ENCODE data around the gene DPYSL4.

Gene DPYSL4

DNA sequence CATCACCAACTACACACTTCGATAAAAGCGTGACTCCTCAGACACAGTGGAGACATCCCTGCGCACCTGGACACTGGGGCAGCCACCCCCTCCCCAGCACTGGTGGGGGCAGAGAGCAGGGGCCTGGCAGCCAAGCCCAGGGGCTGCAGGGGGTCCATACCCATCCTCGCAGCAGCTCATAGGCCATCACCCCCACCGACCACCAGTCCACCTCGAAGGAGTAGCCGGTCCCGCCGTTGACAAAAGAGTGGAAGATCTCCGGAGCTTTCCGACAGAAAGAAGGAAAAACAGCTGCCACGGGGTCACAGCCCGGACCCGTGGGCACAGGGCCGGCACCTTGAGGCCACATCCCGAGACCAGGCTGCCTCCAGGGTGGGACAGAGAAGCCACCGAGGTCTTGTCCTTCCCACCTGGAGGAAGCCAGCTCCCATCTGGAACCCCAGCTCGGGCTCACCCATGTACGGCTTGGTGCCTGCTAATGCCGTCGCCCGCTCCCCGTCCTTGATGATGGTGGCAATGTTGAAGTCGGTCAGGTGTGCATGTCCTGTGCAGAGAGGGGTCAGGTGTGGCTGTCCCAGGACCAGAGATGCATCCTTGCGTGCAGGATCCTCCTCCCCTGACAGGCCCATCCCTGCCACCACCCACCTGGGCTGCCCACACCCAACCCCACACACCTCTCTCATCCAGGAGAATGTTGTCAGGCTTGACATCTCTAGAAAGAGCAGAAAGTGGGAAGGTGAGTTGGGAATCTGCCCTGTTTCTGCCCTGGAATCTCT is 38.5 kb downstream of the DPYSL4 start:
- no peak for DNase-seq

DNA sequence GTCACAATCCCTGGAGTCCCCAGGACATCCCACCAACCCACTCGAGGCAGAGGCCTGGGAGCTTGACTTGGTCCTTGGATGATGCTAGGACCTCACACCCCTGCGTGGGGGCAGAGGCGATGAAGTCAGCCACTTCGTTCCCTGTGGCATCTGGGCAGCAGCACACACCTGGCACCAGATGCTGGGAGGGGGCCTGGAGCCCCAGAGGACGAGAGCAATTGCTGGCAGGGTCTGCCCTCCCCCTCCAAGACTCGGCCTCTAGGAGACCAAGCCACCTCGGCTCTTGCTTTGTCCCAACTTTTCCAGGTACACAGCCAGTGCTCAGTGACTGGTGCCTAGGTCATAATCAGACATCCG is 39.1 kb downstream of the DPYSL4 start:
- no peak for DNase-seq

DNA sequence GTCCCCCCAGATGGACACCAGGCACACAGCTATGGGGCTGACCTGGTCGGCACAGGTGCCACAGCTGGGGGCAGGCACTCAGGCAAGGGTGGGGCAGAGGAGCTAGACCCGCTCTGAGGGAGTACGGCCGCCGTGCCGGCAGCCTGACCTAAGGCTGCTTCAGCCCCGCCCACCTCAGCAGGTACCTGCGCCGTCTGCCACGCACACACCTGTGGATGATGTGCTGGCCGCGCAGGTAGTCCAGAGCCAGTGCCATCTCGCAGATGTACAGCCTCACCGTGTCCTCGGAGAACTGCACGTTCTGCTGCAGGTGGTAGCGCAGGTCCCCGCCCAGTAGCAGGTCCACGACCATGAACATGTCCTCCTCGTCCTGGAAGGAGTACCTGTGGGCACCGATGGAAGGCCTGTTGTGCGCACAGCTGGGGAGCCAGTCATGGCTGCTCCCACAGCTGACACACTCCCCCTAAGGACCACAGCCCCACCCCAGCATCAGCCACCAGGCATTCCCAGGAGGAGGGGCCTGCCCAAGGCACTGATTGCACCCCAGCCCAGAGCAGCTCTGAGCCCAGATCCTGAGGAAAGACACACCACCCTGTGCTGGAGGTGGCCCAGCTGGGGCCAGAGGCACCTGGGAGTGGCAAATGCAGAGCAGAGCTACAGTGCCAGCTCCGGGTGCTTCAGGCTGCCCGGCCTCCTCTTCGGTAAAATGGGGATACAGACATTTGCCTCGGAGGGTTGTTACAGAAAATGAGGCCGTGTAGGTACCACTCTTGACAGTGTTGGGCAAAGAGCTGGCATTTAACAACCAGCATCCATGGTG is 40.0 kb downstream of the DPYSL4 start:
- DNase-seq: no peak

DNA sequence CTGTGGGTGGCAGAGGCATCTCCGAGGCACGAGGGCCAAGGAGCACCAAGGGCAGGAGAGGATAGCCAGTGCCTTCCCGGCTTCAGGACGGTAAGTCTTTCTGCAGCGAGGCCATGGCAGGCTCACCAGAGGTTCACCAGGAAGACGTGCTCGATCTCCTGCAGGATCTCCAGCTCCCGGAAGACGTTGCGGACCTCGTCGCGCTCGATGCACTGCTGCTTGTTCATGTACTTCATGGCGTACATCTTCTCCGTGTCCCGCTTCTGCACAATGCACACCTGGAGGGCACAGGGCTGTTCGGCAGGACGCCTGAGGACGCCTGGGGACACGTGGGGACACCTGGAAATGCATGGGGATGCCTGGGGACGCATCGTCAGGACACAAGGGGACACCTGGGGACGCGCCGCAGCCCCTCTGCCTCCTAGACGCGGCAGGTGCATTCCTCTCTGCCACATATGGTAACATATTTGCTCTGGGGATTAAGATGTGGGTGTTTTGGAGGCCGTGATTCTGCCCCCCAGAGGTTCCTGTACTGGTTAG is 41.2 kb downstream of the DPYSL4 start:
- no peak for DNase-seq

DNA sequence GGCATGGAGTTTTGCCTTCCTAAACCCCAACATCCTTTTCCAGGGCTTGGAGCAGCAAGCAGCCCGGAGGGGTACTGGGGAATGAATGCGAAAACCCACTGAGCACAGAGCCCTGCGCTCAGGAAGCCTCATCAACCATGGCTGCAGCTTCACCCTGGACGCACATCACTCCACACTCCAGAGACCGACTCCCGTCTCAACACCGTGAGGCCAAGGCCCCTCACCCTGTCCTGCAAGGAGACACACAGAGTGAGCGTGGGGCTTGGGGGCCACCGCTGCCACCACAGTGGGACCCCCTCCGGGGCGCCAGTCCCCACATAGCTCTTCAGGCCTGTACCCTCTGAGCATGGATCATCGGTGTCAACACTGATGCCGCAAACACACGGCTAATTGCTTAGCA is 41.9 kb downstream of the DPYSL4 start:
- no peak for DNase-seq

DNA sequence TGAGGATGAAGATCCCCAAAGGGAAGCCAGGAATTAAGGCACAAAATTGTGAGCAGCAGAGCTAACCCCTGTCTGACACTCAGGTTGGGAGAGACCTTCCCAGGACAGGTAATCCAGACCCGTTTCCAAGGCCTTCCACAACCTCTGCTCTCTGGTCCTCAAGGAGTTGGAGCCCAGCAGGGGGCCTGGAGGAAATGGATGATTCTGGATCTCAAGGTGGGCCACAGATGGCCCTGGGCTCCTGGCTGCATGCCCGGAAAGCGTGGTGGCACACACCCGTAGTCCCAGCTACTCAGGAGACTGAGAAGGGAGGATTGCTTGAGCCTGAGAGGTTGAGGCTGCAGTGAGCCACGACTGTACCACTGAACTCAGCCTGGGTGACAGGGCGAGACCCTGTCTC is 42.3 kb downstream of the DPYSL4 start:
- DNase-seq: no peak

DNA sequence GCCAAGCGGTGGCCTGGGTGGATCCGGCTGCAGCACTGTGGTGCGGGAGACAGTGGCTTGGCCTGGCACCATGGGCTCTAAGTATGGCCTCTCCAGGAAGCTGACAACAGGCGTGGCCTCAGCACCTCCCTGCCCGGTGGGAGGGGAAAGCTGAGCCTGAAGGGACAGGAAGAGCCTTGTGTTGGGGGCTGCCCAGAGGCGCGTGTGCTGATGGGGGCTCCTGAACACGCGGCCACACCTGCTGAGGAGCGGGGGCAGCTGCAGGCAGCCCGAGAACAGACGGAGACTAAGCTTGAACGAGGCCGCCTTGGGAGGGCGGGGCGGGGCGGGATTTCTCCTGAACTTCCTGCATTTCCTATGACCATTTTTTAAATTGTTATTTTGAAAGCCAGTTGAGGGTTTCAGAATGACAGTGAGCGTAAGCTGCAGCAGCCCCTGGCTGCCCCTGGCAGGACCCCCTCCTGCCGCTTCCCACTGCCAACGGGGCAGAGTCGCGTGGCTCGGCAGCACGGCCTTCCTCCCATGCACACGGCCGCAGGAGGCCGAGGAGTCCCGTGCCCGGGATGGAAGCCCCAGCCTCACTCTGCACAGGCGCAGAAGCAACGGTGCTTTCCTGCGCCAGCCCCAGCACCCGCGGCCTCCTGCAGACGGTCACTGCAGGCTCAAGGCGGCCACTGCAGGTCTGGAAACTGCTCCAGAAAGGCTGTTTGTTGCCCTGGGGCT is 43.2 kb downstream of the DPYSL4 start:
- DNase-seq: no peak

DNA sequence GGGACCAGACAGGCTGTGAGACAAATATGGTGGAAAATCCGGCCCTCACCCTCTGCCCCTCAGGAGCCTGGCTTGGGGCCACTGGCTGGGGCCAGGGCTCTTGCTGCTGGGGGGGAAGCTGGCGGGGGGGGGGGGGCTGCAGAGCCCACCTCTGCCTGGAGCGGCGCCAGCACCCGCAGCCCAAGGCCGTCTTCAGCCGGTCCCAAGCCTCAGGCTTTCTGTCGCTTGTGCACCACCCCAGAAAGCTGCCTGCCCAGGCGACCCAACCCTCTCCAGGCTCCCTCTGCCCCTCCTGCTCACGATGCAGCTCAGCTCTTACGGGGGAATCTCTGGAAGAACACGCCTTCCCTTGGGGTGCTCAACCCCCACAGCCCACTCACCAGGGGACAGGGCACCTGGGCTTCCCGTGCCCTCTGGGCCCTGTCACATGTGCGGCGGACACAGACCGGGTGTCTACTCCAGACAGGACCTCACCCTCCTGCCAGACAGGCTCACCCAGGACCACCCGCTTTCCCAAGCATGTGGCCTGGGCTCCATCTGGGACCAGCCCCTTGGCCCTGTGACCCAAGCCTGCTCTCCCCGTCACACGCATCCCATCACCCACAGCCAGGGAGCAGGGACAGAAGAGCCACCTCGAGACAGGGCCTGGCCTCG is 43.9 kb downstream of the DPYSL4 start:
- no peak for DNase-seq

DNA sequence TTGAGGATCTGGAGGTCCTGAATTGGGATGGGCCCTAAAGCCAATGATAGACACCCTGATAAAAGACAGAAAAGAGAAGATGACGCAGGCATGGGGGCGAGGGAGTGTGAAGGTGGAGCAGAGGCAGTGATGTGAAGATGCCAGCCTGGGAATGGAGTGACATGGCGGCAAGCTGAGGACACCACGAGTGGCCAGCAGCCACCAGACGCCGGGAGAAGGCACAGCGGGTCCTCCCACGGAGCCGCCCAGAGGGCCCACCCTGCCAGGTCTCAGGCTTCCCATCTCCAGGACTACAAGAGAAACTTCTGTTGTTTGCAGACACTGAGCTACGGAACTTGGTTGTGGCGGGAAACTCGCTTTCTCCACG is 44.9 kb downstream of the DPYSL4 start:
- no peak for DNase-seq

DNA sequence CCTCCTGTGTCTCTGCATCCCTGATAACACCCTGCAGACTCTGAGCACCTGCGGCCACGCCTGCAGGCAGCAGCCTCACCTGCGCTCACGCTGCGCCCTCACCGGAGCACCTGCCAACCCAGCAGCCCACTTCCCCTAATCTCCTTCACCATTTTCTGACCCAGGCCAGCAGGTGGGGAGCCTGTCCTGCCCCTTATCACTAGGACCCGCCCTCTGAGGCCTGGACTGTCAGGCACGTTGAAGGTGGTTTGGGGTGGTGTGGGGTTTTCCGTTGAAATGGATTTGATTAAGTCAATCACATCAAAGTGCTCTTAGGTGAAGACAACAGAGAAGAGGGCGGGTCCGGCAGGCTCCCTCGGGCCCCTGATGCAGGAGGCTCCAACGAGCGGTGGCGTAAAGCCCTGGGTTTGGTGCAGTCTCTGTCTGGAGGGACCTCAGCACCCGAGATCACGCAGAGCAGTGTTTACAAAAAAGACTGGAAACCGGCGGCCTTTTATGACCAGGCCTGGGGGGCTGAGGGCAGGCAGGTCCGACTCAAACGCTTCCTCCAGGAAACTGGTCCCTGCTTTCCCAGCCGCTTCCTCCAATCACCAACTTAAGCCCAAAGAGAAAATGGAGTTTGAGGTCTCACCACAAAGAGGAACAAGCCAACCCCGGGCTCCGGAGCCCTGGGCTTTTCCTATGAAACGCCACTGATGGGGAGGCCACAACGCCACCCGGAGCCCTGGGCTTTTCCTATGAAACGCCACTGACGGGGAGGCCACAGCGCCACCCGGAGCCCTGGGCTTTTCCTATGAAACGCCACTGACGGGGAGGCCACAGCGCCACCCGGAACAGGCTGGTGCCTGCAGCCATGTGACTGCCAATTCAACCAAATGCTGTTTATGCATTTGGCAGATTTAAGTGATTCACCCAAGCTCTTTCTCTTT is 45.5 kb downstream of the DPYSL4 start:
- peak in 1 of 56 donors; percentile 30 for DNase-seq

DNA sequence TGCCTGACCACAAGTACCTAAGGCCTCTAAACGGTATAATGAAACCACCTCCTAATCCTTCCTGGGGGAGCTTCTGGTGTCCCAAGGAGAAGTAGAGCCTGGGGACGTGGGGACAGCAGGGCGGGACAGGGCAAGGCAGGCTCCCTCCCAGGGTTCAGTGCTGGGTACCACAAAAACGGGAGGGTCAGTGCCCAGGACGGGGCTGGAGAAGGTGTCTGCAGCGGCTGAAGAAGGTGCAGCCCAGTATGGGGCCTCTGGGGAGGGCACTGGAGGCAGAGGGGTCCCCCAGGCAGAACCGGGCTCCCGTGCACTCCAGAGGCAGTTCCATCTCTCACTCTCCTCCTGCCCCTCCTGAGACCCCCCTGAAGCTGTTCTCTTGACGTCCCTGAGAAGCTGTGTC is 46.2 kb downstream of the DPYSL4 start:
- DNase-seq: no peak

DNA sequence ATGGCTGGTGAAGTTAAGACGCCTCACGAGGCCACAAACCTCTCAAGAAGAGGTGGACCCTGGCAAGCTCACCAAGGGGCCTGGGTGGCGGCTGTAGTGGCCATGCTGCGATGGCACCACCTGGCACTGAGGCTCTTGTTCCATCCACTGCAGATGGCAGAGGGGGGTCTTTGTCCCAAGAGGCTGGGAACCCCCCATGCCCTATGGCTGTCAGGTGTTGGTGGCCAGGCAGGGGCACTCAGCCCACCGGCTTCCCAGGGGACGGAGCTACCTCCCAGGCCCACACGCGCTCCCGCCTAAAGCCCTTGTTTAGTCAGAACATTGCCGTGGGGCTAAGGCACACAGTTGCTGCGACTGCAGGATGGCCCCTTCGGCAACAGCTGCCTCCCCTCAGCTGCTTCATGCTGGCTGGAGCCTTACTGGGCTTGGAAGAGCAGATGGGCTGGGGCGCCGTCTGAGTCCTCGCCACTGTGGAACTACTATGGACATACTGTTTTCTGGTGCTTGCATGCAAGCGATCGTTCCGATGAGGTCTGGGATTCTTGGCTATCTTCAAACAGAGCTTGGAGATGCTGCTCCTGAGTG is 46.8 kb downstream of the DPYSL4 start:
- DNase-seq: no peak

DNA sequence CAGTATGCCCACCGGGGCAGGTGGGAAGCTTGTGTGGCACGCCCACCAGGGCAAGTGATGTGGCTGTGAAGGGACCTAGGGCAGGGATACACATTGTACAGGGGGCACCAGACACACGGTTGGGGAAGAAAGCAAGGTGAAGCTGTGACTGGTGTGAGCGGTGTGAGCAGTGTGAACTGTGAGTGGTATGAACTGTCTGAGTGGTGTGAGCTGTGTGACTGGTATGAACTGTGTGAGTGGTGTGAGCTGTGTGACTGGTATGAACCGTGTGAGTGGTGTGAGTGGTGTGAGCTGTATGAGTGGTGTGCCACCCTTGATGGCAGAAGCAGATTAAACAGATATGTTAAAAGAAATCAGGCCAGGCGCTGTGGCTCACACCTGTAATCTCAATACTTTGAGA is 48.1 kb downstream of the DPYSL4 start:
- no peak for DNase-seq

DNA sequence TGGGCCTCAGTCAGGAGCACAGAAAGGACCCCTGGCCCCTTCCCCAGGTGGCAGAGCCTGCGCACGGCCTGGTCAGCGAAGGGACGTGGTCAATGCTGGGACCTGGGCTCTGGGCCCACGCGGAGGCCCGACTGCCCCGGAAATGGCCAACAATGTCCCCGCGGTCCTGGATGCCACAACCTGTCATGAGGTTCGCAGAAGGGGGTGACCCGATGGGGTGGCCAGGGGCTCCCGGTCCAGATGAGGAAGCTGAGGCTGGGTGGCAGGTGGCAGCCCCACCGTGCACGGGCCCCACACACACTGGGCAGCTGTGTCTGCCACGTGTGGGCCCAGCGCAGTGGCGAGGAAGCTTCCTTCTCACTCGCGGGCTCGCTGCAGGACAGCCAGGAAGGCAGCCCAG is 49.4 kb downstream of the DPYSL4 start:
- DNase-seq: no peak

DNA sequence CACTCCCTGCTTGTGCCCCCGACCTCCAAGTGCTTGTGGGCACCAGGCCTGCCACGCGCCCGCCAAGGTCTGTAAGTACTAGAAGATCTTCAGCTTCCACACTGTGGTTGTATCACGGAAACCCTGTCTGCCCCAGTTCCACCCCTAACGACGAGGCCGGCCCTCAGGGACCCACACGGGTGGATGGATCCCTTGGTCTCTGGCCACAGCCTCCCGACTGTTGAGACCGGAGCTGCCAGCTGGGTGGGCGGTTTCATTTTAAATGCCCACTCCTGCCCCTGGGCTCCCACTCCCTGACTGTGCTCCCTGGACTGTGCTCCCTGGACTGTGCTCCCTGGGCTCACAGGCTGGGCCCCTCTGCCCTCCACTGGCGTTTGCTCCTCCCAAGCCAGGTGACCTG is 50.1 kb downstream of the DPYSL4 start:
- no peak for DNase-seq

DNA sequence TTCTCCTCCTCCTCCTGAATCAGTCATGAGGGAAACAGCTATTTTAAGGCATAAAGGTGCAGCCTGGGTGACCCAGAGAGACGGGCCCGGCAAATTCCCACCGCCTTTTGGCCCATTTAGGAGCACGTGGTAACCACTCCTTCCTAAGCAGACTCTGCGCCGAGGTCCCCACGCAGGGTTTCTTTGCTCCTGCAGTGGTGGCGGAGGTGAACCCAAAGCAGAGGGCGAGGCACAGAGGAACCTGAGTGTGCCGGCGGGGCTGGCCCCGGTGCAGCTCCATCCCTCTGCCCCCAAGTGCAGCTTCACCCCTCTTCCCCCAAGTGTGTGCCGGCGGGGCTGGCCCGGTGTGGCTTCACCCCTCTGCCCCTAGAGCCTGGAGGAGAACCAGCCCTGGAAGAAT is 50.6 kb downstream of the DPYSL4 start:
- DNase-seq: peak in 10 of 56 donors; percentile 9 to 48 (median 25)

DNA sequence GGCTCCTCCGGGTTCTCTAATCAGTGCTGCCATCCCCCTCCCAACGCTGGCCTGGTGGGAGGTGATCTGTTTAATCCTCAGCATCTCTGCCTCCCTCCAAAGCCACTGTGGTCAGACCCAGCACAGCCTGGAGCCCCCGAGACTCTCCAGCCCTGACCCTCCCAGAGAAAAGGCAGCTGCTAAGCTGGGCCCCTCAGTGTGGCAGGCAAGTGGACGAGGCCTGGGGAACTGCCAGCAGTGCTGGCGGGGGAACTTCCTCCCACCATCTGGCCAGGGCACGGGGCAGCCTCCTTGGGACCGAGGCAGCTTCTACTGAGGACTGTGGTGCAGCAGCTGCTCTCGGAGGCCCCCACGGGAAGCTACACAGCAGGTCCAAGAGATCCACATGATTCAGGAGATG is 51.1 kb downstream of the DPYSL4 start:
- peak in 2 of 56 donors; percentile 33 to 37 for DNase-seq

DNA sequence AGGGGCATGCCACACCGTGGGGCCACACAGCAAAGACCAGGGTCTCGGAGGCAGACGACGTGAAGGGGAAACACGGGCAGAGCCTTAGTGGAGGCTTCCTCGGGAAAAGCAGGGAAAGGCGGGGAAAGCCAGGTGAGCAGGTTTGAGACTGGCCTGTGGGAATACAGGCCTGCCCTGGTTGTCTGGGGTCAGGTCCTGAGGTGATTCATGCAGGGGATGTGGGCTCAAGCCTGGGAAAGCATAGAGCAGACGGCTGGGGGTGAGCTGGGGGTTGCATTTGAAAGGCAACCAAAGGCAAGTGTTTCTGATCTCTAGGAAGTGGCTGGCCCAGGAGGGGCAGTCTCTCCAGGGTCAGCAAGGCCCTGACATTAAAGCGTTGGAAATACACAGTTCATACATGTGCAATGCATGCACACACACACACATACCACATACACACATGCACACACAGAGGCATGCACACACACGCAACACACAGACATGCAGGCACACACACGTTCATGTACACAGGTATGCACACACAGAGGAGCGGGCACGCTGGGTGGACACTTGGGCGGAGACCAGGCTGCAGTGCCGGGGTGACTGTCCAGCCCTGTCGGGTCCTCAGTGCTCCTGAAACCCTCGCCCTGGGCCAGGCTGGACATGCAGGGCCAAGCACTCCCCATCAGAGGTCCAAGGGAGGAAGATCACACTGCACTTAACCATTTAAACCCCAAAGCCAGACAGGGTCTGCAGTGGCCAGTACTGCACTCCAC is 51.8 kb downstream of the DPYSL4 start:
- no peak for DNase-seq

All from nucleus accumbens (tissue), 56 donors.